A673 (cell line): ENCODE measurements around the gene ARHGEF33.

ENCODE experiments used
- EZH2 ChIP-seq: fragments of 200-600 bp; sonication (generic); IDR thresholded peaks from 2 replicates; pipeline ENCODE4 v1.6.1; 2017; ENCODE audit warnings: borderline replicate concordance, low read depth, mild to moderate bottlenecking, mixed read lengths, antibody characterized with exemption, low read length; ENCODE audit not compliant: poor library complexity, severe bottlenecking
- TF ChIP-seq, protein P1 (sequence below): fragments of 300-800, 200-600 bp; sonication (generic); conservative IDR thresholded peaks from 2 replicates; pipeline ENCODE4 v1.5.1; 2017; ENCODE audit warnings: low read depth, mild to moderate bottlenecking, antibody characterized with exemption, low read length, moderate library complexity, mixed read lengths

DNA sequence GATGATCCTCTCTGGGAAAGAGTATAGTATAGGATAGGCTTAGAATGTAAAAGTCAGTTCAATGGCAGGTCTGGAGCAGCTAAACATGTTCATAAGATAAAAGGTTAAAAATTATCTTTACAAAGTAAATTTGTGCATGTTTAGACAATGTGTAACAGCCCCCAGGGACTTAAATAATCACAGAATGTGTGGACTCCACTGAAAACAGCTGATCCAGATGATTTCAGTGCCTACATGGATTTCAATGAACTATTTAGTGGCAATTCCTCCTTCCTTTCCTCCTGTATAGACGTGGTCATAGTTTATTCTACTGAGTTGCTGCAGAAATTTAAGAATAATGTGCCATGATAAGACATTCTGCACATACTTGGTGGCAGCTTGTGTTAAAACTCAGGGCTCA, 42.9 kb downstream of the ARHGEF33 start:
- TF ChIP-seq, protein P1, sequence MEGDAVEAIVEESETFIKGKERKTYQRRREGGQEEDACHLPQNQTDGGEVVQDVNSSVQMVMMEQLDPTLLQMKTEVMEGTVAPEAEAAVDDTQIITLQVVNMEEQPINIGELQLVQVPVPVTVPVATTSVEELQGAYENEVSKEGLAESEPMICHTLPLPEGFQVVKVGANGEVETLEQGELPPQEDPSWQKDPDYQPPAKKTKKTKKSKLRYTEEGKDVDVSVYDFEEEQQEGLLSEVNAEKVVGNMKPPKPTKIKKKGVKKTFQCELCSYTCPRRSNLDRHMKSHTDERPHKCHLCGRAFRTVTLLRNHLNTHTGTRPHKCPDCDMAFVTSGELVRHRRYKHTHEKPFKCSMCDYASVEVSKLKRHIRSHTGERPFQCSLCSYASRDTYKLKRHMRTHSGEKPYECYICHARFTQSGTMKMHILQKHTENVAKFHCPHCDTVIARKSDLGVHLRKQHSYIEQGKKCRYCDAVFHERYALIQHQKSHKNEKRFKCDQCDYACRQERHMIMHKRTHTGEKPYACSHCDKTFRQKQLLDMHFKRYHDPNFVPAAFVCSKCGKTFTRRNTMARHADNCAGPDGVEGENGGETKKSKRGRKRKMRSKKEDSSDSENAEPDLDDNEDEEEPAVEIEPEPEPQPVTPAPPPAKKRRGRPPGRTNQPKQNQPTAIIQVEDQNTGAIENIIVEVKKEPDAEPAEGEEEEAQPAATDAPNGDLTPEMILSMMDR = no peak
- no peak for TF ChIP-seq EZH2
